Measurements from ENCODE around the gene CNKSR1.

The CNKSR1 gene

DNA sequence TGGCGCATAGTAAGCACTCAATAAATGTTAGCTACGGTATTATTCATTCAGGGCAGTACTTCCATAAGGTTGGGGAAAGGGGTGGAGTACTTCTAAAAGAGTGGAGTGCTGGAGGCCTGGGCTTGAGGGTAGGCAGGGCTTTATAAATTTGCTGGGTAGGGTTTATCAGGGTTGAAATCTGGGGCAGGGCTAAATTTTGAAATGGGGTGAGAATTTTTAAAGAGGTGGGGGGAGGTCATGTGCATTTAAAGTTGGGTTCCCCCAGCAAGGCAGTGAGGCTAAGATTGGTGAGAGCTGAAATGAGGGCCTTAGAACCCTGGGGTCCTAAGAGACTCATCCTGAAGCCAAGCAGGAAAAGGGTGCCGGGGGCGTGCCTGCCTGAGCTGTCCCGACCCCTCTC, 23.1 kb downstream of the CNKSR1 start:
- H3K9me3 ChIP-seq (ENCODE audit: control insufficient read depth in 1 of 2, low read length in 2 of 2) = no peaks in the 10 kb centered on the region
- H3K27ac ChIP-seq (ENCODE audit: low read depth, low read length) = no peak overlapping the region
- peaks cover 0 to 6% of the 10 kb centered on the region in 2 donors for H3K27me3 ChIP-seq (ENCODE audit: control insufficient read depth in 1 of 2, insufficient read depth in 2 of 2, low read length in 2 of 2)
- H3K9ac ChIP-seq (ENCODE audit: low read depth in 1 of 2, low read length in 2 of 2) = no peak overlapping the region
- no peaks in the 10 kb centered on the region for H3K36me3 ChIP-seq (ENCODE audit: control insufficient read depth in 1 of 2, insufficient read depth in 2 of 2, low read length in 2 of 2)
- H3K4me3 ChIP-seq (ENCODE audit: low read depth in 1 of 2, low read length in 2 of 2) = no peak overlapping the region
- H3K4me1 ChIP-seq (ENCODE audit: control insufficient read depth in 1 of 2, insufficient read depth in 2 of 2, low read length in 2 of 2) = peaks cover 0 to 5% of the 10 kb centered on the region in 2 donors

DNA sequence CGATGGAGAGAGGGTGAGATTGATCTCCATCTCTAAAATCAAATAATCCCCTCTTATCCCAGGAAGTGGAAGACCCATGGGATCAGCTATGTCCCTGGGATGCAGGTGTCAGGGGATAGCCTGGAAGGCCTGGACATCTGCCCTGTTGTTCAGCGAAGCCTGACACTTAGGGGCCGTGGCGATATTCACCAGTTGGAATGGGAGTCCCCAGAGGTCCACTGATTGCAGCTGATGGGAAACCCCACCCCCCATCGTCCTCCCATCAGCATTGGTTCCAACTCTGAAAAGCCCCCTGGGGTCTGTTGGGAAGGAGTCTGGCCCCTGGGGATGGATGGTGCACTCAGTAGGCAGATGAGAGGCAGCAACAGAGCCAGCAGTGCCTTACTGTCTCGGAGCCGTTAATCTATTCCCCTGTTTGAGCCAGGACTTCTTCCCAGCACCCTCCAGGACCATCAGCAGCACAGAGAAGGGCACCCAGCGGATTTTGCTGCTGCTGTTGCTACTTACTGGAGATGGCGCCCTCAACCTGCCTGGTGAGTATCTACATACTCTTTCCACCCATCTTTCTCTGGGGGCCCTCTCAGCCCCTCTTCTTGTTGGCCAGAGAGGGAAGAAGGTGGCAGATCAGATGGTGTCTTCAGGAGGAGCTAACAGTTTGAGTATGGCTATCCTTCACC, 26.5 kb downstream of the CNKSR1 start:
- Histone ChIP-seq H3K27ac (ENCODE audit: low read depth, low read length) (no peak overlapping the region), H3K4me1 (ENCODE audit: control insufficient read depth in 1 of 2, insufficient read depth in 2 of 2, low read length in 2 of 2) (peaks cover 0 to 5% of the 10 kb centered on the region in 2 donors), H3K27me3 (ENCODE audit: control insufficient read depth in 1 of 2, insufficient read depth in 2 of 2, low read length in 2 of 2) (peaks cover 0 to 6% of the 10 kb centered on the region in 2 donors), H3K9ac (ENCODE audit: low read depth in 1 of 2, low read length in 2 of 2) (no peak overlapping the region), H3K4me3 (ENCODE audit: low read depth in 1 of 2, low read length in 2 of 2) (no peak overlapping the region), H3K36me3 (ENCODE audit: control insufficient read depth in 1 of 2, insufficient read depth in 2 of 2, low read length in 2 of 2) (no peaks in the 10 kb centered on the region), H3K9me3 (ENCODE audit: control insufficient read depth in 1 of 2, low read length in 2 of 2) (no peaks in the 10 kb centered on the region)

DNA sequence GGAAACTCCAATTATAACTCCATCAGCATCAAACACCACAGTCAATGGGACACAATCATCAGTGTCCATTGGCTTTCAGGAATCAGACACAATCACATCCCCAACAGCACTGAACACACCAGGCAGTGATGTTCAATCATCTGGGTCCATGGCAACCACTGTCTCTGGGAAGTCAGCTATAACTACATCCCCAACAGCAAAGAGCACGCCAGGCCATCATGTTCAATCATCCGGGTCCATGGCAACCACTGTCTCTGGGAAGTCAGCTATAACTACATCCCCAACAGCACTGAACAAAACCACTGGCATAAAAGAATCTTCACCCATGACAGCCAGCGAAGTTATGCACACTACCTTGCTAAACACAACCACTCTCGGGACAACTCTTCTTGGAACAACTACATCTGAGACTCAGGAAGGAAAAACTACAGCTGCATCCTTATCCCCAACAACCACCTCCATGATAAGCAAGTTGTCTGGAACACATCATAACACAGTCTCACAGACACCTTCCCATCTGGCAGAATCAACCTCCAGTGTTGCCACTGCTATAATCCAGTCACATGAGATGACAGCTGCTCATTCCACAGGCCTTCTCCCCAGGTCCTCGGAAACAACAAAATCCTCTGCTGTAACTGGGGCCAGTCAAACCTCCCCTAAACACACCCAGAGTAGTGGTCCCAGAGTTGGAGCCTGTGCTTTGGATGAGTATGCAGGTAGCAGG, 33.0 kb downstream of the CNKSR1 start:
- H3K36me3 ChIP-seq (ENCODE audit: control insufficient read depth in 1 of 2, insufficient read depth in 2 of 2, low read length in 2 of 2) = no peaks in the 10 kb centered on the region
- H3K9me3 ChIP-seq (ENCODE audit: control insufficient read depth in 1 of 2, low read length in 2 of 2) = no peaks in the 10 kb centered on the region
- H3K27ac ChIP-seq (ENCODE audit: low read depth, low read length) = no peak overlapping the region
- no peak overlapping the region for H3K4me3 ChIP-seq (ENCODE audit: low read depth in 1 of 2, low read length in 2 of 2)
- H3K27me3 ChIP-seq (ENCODE audit: control insufficient read depth in 1 of 2, insufficient read depth in 2 of 2, low read length in 2 of 2) = no peaks in the 10 kb centered on the region
- no peaks in the 10 kb centered on the region for H3K4me1 ChIP-seq (ENCODE audit: control insufficient read depth in 1 of 2, insufficient read depth in 2 of 2, low read length in 2 of 2)
- H3K9ac ChIP-seq (ENCODE audit: low read depth in 1 of 2, low read length in 2 of 2) = no peak overlapping the region

DNA sequence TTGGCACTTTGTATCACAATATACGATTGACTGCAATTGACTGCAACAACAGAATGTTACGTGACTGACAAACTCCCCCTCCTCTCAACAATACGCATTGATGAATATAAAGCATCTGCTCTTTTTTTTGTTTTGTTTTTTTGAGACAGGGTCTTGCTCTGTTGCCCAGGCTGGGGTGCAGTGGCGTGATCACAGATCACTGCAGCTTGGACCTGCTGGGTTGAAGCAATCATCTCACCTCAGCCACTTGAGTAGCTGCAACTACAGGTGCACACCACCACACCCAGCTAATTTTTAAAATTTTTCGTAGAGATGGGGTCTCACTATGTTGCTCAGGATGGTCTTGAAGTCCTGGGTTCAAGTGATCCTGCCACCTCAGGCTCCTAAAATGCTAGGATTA, 35.4 kb downstream of the CNKSR1 start:
- H3K9me3 ChIP-seq (ENCODE audit: control insufficient read depth in 1 of 2, low read length in 2 of 2) = no peaks in the 10 kb centered on the region

DNA sequence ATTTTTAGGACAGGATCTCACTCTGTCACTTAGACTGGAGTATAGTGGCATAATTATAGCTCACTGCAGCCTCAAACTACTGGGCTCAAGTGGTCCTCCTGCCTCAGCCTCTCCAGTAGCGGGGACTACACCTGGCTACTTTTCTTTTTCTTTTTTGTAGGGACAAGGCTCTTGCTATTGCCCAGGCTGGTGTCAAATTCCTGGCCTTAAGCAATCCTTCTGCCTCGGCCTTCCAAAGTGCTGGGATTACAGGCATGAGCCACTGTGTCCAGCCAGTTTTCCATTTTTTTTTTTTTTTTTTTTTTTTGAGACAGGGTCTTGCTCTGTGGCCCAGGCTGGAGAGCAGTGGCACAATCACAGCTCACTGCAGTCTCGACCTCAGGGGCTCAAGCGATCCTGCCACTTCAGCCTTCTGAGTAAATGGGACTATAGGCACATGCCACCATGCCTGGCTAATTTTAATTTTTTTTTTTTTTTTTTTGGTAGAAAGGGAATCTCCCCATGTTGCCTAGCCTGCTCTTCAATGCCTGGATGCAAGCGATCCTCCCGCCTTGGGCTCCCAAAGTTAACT, 36.1 kb downstream of the CNKSR1 start:
- Histone ChIP-seq H3K4me3 (ENCODE audit: low read depth in 1 of 2, low read length in 2 of 2) (no peak overlapping the region), H3K4me1 (ENCODE audit: control insufficient read depth in 1 of 2, insufficient read depth in 2 of 2, low read length in 2 of 2) (no peaks in the 10 kb centered on the region)

More for the DNA sequence above, 35.4 kb downstream of the CNKSR1 start:
- Histone ChIP-seq H3K4me1 (ENCODE audit: control insufficient read depth in 1 of 2, insufficient read depth in 2 of 2, low read length in 2 of 2) (no peaks in the 10 kb centered on the region), H3K36me3 (ENCODE audit: control insufficient read depth in 1 of 2, insufficient read depth in 2 of 2, low read length in 2 of 2) (no peaks in the 10 kb centered on the region), H3K9ac (ENCODE audit: low read depth in 1 of 2, low read length in 2 of 2) (no peak overlapping the region), H3K4me3 (ENCODE audit: low read depth in 1 of 2, low read length in 2 of 2) (no peak overlapping the region), H3K27ac (ENCODE audit: low read depth, low read length) (no peak overlapping the region), H3K27me3 (ENCODE audit: control insufficient read depth in 1 of 2, insufficient read depth in 2 of 2, low read length in 2 of 2) (no peaks in the 10 kb centered on the region)

DNA sequence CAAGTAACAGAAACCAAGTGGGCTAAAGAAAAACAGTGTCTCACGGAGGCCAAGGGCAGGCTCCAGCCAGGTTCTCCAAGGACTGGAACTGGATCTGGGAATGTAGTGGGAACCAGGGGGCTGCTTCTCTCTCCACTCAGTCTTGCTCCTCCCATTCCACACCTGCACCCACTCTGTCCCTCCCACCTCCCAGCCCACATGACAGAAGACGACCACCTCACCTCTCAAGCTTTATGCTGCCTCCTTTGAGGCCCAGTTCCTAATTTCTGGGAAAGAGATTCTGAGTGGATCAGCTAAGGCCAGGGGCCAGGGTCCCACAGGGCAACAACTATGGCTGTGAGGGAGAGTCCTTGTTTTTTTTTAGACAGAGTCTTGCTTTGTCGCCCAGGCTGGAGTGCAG, 38.0 kb downstream of the CNKSR1 start:
- H3K9ac ChIP-seq (ENCODE audit: low read depth in 1 of 2, low read length in 2 of 2) = no peak overlapping the region

More for the DNA sequence above, 36.1 kb downstream of the CNKSR1 start:
- H3K9me3 ChIP-seq (ENCODE audit: control insufficient read depth in 1 of 2, low read length in 2 of 2) = no peaks in the 10 kb centered on the region
- H3K36me3 ChIP-seq (ENCODE audit: control insufficient read depth in 1 of 2, insufficient read depth in 2 of 2, low read length in 2 of 2) = no peaks in the 10 kb centered on the region
- H3K27me3 ChIP-seq (ENCODE audit: control insufficient read depth in 1 of 2, insufficient read depth in 2 of 2, low read length in 2 of 2) = no peaks in the 10 kb centered on the region
- H3K9ac ChIP-seq (ENCODE audit: low read depth in 1 of 2, low read length in 2 of 2) = no peak overlapping the region
- H3K27ac ChIP-seq (ENCODE audit: low read depth, low read length) = no peak overlapping the region

DNA sequence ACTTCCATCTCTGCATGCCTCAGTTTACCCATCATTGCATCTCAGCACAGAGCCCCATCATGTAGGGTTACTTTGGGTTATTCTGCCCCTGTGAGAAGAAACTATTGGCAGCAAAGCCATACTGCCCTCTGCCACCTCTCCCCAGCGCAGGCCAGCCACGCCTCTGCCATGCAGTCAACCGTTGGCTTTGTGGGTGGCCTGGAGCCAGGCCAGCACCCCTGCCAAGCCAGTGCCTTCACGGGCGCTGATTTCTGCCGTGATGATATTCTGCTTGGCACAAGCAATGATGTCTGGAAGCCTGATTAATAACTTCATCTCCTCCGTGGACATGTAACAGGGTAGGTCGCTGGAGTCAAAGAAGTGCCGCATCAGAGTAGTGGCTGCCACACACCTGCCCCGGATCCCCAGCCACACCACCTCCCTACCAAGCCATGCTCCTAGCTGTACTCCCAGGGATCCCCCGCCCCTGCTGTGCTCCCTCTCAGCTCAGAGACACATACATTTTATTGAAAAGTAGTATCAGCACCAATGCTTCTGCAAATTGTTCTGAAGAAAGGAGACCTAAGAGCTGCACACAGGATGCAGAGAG, 41.7 kb downstream of the CNKSR1 start:
- Histone ChIP-seq H3K9me3 (ENCODE audit: control insufficient read depth in 1 of 2, low read length in 2 of 2) (no peaks in the 10 kb centered on the region), H3K27ac (ENCODE audit: low read depth, low read length) (no peak overlapping the region), H3K27me3 (ENCODE audit: control insufficient read depth in 1 of 2, insufficient read depth in 2 of 2, low read length in 2 of 2) (peaks cover 3 to 6% of the 10 kb centered on the region in 2 donors), H3K36me3 (ENCODE audit: control insufficient read depth in 1 of 2, insufficient read depth in 2 of 2, low read length in 2 of 2) (no peaks in the 10 kb centered on the region), H3K9ac (ENCODE audit: low read depth in 1 of 2, low read length in 2 of 2) (no peak overlapping the region), H3K4me3 (ENCODE audit: low read depth in 1 of 2, low read length in 2 of 2) (no peak overlapping the region), H3K4me1 (ENCODE audit: control insufficient read depth in 1 of 2, insufficient read depth in 2 of 2, low read length in 2 of 2) (no peaks in the 10 kb centered on the region)

More for the DNA sequence above, 38.0 kb downstream of the CNKSR1 start:
- Histone ChIP-seq H3K4me1 (ENCODE audit: control insufficient read depth in 1 of 2, insufficient read depth in 2 of 2, low read length in 2 of 2) (no peaks in the 10 kb centered on the region), H3K27me3 (ENCODE audit: control insufficient read depth in 1 of 2, insufficient read depth in 2 of 2, low read length in 2 of 2) (peaks cover under 1 to 3% of the 10 kb centered on the region in 2 donors), H3K27ac (ENCODE audit: low read depth, low read length) (no peak overlapping the region), H3K9me3 (ENCODE audit: control insufficient read depth in 1 of 2, low read length in 2 of 2) (no peaks in the 10 kb centered on the region), H3K4me3 (ENCODE audit: low read depth in 1 of 2, low read length in 2 of 2) (no peak overlapping the region), H3K36me3 (ENCODE audit: control insufficient read depth in 1 of 2, insufficient read depth in 2 of 2, low read length in 2 of 2) (no peaks in the 10 kb centered on the region)

DNA sequence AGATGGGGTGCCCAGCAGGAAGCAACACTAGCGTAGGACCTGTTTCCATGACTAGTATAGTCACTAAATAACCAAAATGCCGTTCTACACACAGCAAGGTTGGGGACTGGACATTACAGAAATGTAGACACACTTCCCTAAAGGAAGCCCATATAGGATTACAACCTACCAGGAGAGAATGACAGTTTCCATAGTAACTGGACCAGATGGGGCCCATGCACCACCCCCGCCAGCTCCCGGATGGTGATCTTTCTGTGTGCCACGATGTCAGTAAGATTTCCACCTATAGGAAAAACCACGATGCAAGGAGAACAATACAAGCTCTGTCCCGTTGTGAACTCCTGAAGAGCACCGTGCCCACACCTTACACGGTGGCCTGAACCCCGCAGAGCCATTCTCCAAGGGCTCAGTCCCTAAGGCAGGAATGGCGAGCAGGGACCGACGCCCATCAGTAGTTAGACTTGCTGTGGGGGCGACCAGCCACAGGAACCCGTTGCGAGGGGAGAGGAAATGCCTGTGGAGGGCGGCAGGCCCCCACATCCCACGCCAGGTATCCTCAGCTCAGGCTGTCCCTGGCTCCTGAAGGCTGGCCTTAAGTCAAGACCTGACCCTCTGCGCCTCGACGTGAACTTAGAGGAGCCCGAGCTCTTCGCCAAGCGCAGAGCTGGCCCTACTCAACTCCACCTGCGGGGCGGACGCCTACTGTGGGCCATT, 43.1 kb downstream of the CNKSR1 start:
- H3K9ac ChIP-seq (ENCODE audit: low read depth in 1 of 2, low read length in 2 of 2) = no peak overlapping the region
- no peaks in the 10 kb centered on the region for H3K9me3 ChIP-seq (ENCODE audit: control insufficient read depth in 1 of 2, low read length in 2 of 2)
- H3K27me3 ChIP-seq (ENCODE audit: control insufficient read depth in 1 of 2, insufficient read depth in 2 of 2, low read length in 2 of 2) = peaks cover 3 to 6% of the 10 kb centered on the region in 2 donors
- H3K4me3 ChIP-seq (ENCODE audit: low read depth in 1 of 2, low read length in 2 of 2) = no peak overlapping the region
- no peaks in the 10 kb centered on the region for H3K36me3 ChIP-seq (ENCODE audit: control insufficient read depth in 1 of 2, insufficient read depth in 2 of 2, low read length in 2 of 2)
- H3K4me1 ChIP-seq (ENCODE audit: control insufficient read depth in 1 of 2, insufficient read depth in 2 of 2, low read length in 2 of 2) = peaks cover 0 to 7% of the 10 kb centered on the region in 2 donors
- no peak overlapping the region for H3K27ac ChIP-seq (ENCODE audit: low read depth, low read length)

DNA sequence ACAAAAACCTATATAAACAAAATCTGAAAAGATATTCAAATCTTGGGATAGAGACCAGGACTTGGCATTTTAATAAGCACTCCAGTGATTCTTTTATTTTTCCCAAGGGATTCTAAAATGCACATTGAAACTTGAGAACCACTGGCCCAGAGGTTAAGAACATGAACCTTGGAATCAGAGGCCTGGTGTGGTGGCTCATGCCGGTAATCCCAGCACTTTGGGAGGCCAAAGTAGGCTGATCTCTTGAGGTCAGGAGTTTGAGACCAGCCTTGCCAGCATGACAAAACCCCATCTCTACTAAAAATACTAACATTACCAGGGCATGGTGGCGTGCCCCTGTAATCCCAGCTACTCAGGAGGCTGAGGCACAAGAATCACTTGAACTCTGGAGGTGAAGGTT, 43.8 kb downstream of the CNKSR1 start:
- Histone ChIP-seq H3K4me3 (ENCODE audit: low read depth in 1 of 2, low read length in 2 of 2) (no peak overlapping the region), H3K9me3 (ENCODE audit: control insufficient read depth in 1 of 2, low read length in 2 of 2) (no peaks in the 10 kb centered on the region), H3K9ac (ENCODE audit: low read depth in 1 of 2, low read length in 2 of 2) (no peak overlapping the region), H3K27ac (ENCODE audit: low read depth, low read length) (no peak overlapping the region), H3K4me1 (ENCODE audit: control insufficient read depth in 1 of 2, insufficient read depth in 2 of 2, low read length in 2 of 2) (peaks cover 0 to 7% of the 10 kb centered on the region in 2 donors), H3K36me3 (ENCODE audit: control insufficient read depth in 1 of 2, insufficient read depth in 2 of 2, low read length in 2 of 2) (no peaks in the 10 kb centered on the region), H3K27me3 (ENCODE audit: control insufficient read depth in 1 of 2, insufficient read depth in 2 of 2, low read length in 2 of 2) (peaks cover 3 to 6% of the 10 kb centered on the region in 2 donors)

Measured in duodenal mucosa (tissue), 2 donors.